Endodermal cell (in vitro differentiated cells): ENCODE results near the gene ZNF566. TPM values are rescaled to one million over a fixed set of nuclear protein-coding genes. Genes with fewer than 3 reads are reported as not detected.
"Not testable (repeated sequence)": the region's sequence is repeated elsewhere in the genome, so short reads cannot be mapped to it uniquely, and the experiment has no call there.

Experiments used
- DNase-seq: peaks from one replicate; pipeline ENCODE4 v3.0.0-alpha.2; 2017
- H3K27ac ChIP-seq: 2 replicates; pipeline ENCODE4 v1.5.1; 2013; ENCODE audit warnings: mild to moderate bottlenecking, low read depth, low read length, moderate library complexity
- H3K27me3 ChIP-seq: 2 replicates; pipeline ENCODE4 v1.6.1; 2013; ENCODE audit warnings: mild to moderate bottlenecking, low read length, moderate library complexity; ENCODE audit not compliant: insufficient read depth, control insufficient read depth, poor library complexity, severe bottlenecking
- H3K36me3 ChIP-seq: 2 replicates; pipeline ENCODE4 v1.7.0; 2013; ENCODE audit warnings: mild to moderate bottlenecking, low read length, moderate library complexity; ENCODE audit not compliant: control insufficient read depth, insufficient read depth
- H3K4me1 ChIP-seq: one replicate; pipeline ENCODE4 v1.7.0; 2013; ENCODE audit warnings: low read length; ENCODE audit not compliant: control insufficient read depth, insufficient read depth
- H3K4me3 ChIP-seq: 2 replicates; pipeline ENCODE4 v1.5.1; 2013; ENCODE audit warnings: mild to moderate bottlenecking, low read length, moderate library complexity
- H3K9ac ChIP-seq: 2 replicates; pipeline ENCODE4 v1.6.1; 2013; ENCODE audit warnings: mild to moderate bottlenecking, low read length, moderate library complexity; ENCODE audit not compliant: poor library complexity, severe bottlenecking; ENCODE audit errors: extremely low read depth
- H3K9me3 ChIP-seq: 2 replicates; pipeline ENCODE4 v1.6.1; 2013; ENCODE audit warnings: mild to moderate bottlenecking, low read length, moderate library complexity; ENCODE audit not compliant: control insufficient read depth
- H3K27ac Mint-ChIP-seq: 2 replicates; pipeline ENCODE4 v1.8.0; 2020; ENCODE audit warnings: mixed read lengths
- H3K27me3 Mint-ChIP-seq: 2 replicates; pipeline ENCODE4 v1.8.0; 2021; ENCODE audit warnings: mild to moderate bottlenecking, mixed read lengths; ENCODE audit not compliant: insufficient read depth
- H3K36me3 Mint-ChIP-seq: 2 replicates; pipeline ENCODE4 v1.8.0; 2020; ENCODE audit warnings: low read depth, mixed read lengths
- H3K4me1 Mint-ChIP-seq: 2 replicates; pipeline ENCODE4 v1.8.0; 2020; ENCODE audit warnings: mixed read lengths
- H3K4me3 Mint-ChIP-seq: 2 replicates; pipeline ENCODE4 v1.8.0; 2020; ENCODE audit warnings: mild to moderate bottlenecking, moderate library complexity, mixed read lengths
- H3K9me3 Mint-ChIP-seq: 2 replicates; pipeline ENCODE4 v1.8.0; 2020; ENCODE audit warnings: mild to moderate bottlenecking, mixed read lengths
- CTCF ChIP-seq: fragments of 200-600 bp; sonication (generic); conservative IDR thresholded peaks from 2 replicates; pipeline ENCODE4 v1.5.0; 2021; ENCODE audit warnings: antibody characterized with exemption, mild to moderate bottlenecking
- WGBS, 2 experiments: methylation state at CpG; one replicate each; pipeline versions ENCODE4 v1.1.5 to v1.1.7; 2013; ENCODE audit warnings: missing lambda C conversion rate in 2 of 2, mixed read lengths in 1 of 2; ENCODE audit not compliant: insufficient coverage in 1 of 2, insufficient read length in 1 of 2; 5-methylcytosine and 5-hydroxymethylcytosine counted together
- total RNA-seq, 2 donors: library from RNA; stranded (reverse); fragmentation: NEBNext Ultra II Directional in 1 of 2; extraction: Animal tissue kit (Norgen Biotek cat#: 25700) in 1 of 2; gene quantifications; 2 replicates in 1 of 2; 3 replicates in 1 of 2; pipeline ENCODE4 v1.2.1, GENCODE V29; 2021

ZNF566 gene
- total RNA-seq, 2 donors from 2014 or later: 10.8 to 13.2 TPM

- peaks cover 16% of the 10 kb centered on the region for H3K9me3 ChIP-seq
- H3K36me3 Mint-ChIP-seq, H3K4me3 ChIP-seq, H3K36me3 ChIP-seq, H3K4me3 Mint-ChIP-seq, H3K27ac Mint-ChIP-seq, H3K4me1 ChIP-seq, H3K9ac ChIP-seq, H3K4me1 Mint-ChIP-seq, H3K27me3 ChIP-seq, H3K27ac ChIP-seq, H3K27me3 Mint-ChIP-seq: not testable (repeated sequence)
- 69 to 81% methylated on average over 13 to 18 of the region's 18 CpGs for WGBS, 2 experiments
- TF ChIP-seq CTCF: peak; percentile 85
- peak; percentile 90 for DNase-seq
- H3K9me3 Mint-ChIP-seq: peaks cover 44% of the 10 kb centered on the region
Measured at GRCh38 chr19:36492689-36493453, 3.5 kb upstream of the ZNF566 start.

- DNase-seq: not testable (repeated sequence)
- peaks cover 34% of the 10 kb centered on the region for H3K9me3 Mint-ChIP-seq
Measured at GRCh38 chr19:36490846-36491245, 1.5 kb upstream of the ZNF566 start.

GRCh38 chr19:36489920-36490415, 607 bp upstream of the ZNF566 start:
- WGBS, 2 experiments: 18 to 38% methylated on average over 10 to 15 of the region's 15 CpGs

More at GRCh38 chr19:36490846-36491245, 1.5 kb upstream of the ZNF566 start:
- not testable (repeated sequence) for H3K4me3 Mint-ChIP-seq, H3K36me3 ChIP-seq, H3K27ac ChIP-seq, H3K27me3 Mint-ChIP-seq, H3K4me3 ChIP-seq, H3K27ac Mint-ChIP-seq, H3K27me3 ChIP-seq, H3K9ac ChIP-seq, H3K4me1 ChIP-seq, H3K4me1 Mint-ChIP-seq
- H3K9me3 ChIP-seq: peaks cover 19% of the 10 kb centered on the region
- H3K36me3 Mint-ChIP-seq: peaks cover 15% of the 10 kb centered on the region
- 96 to 100% methylated on average over 3 to 26 of the region's 29 CpGs for WGBS, 2 experiments

More at GRCh38 chr19:36489920-36490415, 607 bp upstream of the ZNF566 start:
- peak overlapping the region; percentile 90 for H3K4me3 Mint-ChIP-seq
- peaks cover 34% of the 10 kb centered on the region for H3K9me3 Mint-ChIP-seq
- no peak for TF ChIP-seq CTCF
- H3K36me3 Mint-ChIP-seq: peaks cover 18% of the 10 kb centered on the region
- no peaks in the 10 kb centered on the region for H3K36me3 ChIP-seq
- peak overlapping the region; percentile 87 for H3K4me3 ChIP-seq
- peaks cover 2% of the 10 kb centered on the region for H3K4me1 Mint-ChIP-seq
- peak; percentile 95 for DNase-seq
- H3K27me3 ChIP-seq: no peaks in the 10 kb centered on the region
- peak overlapping the region; percentile 97 for H3K27ac ChIP-seq
- H3K27ac Mint-ChIP-seq: peak overlapping the region; percentile 100
- peaks cover 21% of the 10 kb centered on the region for H3K9me3 ChIP-seq
- no peaks in the 10 kb centered on the region for H3K27me3 Mint-ChIP-seq
- H3K4me1 ChIP-seq: no peaks in the 10 kb centered on the region
- H3K9ac ChIP-seq: peak overlapping the region; percentile 97
